Astrocyte (in vitro differentiated cells and primary cell): ENCODE results near the gene SLC13A5.

Source experiments
- CTCF ChIP-seq: IDR thresholded peaks from 2 replicates; pipeline ENCODE4 v1.5.1; 2011; ENCODE audit warnings: low read depth, mild to moderate bottlenecking, inconsistent platforms, low read length, moderate library complexity; ENCODE audit not compliant: insufficient read depth
- EZH2 ChIP-seq: IDR thresholded peaks from 2 replicates; pipeline ENCODE4 v1.6.1; 2012; ENCODE audit warnings: mild to moderate bottlenecking, low read length, inconsistent platforms; ENCODE audit not compliant: insufficient read depth

- no peak for TF ChIP-seq EZH2
- no peak for TF ChIP-seq CTCF
These were observed 73.3 kb downstream of the SLC13A5 start for GRCh38 chr17:6639586-6640535.
